ENCODE measurements around the gene SULF2. TPM values are rescaled to one million over a fixed set of nuclear protein-coding genes. Genes with fewer than 3 reads are reported as not detected.

The SULF2 gene
- total and polyA plus RNA-seq, 2 of the 13 experiments (the other 11 are each of a cell fraction or from before 2014, with no cell fraction given): 7.2 to 50.9 TPM

DNA sequence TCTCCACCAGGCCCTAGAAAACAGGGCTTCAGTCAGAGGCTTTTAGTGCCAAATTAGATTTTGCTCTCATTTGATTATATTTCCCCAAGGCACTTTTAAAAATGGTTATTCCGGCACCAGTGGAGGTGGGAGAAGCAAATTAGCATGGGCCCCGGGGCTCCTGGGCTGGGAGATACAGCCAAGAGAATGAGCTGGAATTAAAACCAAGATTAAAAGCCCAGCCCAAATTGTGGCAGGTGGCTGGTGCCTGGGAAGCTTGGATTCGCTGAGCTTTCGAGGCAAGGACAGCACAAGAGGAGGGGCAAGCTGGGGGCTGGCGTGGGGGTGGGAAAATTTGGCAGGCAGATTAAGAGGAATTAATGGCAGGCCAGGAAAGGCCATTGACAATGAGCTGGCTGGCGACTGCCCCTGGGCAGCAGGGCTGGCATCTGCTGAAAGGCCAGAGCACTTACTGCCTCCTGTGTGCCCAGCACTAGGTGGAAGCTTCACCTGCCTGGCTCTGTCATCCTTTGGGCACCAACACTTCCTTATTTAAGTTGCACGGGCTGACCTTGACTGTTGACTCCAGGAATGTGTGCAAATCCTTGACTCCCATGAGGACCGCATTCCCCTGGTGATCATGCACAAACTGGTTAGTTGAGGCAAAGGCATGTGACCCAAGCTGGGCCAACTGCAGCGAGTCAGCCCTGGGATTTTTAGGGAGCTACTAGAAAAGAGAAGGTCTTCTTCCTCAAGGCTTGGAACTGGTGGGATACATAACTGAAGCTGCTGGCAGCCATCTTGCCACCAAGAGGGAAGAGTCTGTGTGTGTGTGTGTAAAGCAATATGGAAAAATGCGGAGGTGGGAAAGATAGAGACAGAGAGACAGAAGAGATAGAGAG lies 76.1 kb downstream of the SULF2 start:
- H3K79me2 ChIP-seq (ENCODE audit: insufficient read depth, low read length): no peaks in the 10 kb centered on the region
- intact Hi-C loops (cut with micrococcal nuclease; ENCODE audit: unreplicated experiment) (no loop called here), in situ Hi-C loops (cut with HindIII; ENCODE audit: extremely low pct_ligation_motif_present, low pct_unique_long_range_greater_than_20kb) (no loop called here)
- no peak overlapping the region for H2AFZ ChIP-seq (ENCODE audit: low read length)
- H3K4me2 ChIP-seq (ENCODE audit: low read depth, low read length): no peak overlapping the region
- ChIA-PET CTCF (ENCODE audit: low intra/inter-chr PET ratio, low total read pairs) (no interaction called here), POLR2A (no interaction called here)
- no peak overlapping the region for H3K27ac ChIP-seq (ENCODE audit: extremely low read length, insufficient read depth, low read length)
- BruUV-seq (replicated peaks): no TSS peak
- no peaks in the 10 kb centered on the region for H3K27me3 ChIP-seq (ENCODE audit: control insufficient read depth in 1 of 2, insufficient read depth in 2 of 2, low read length in 2 of 2)
- peaks cover 66% of the 10 kb centered on the region for H3K4me1 ChIP-seq (ENCODE audit: insufficient read depth, low read length)
- 94% methylated on average over 9 of the region's 10 CpGs for WGBS (ENCODE audit: low lambda C conversion rate)
- H3K4me3 ChIP-seq (replicated peaks in 1 of 3; ENCODE audit: insufficient read depth in 1 of 3, low read depth in 2 of 3, low read length in 3 of 3): no peak overlapping the region
- peak; percentile 57 for DNase-seq (ENCODE audit: low spot score)
- H3K36me3 ChIP-seq (replicated peaks in 1 of 2; ENCODE audit: control insufficient read depth in 1 of 2, insufficient read depth in 2 of 2, low read length in 2 of 2): no peaks in the 10 kb centered on the region
- no peak overlapping the region for H3K9ac ChIP-seq (ENCODE audit: insufficient read depth, low read depth, low read length)
- ATAC-seq: no peak
- H3K9me3 ChIP-seq (ENCODE audit: low read length): no peaks in the 10 kb centered on the region
- FAIRE-seq: no peak
- no peaks in the 10 kb centered on the region for H4K20me1 ChIP-seq (ENCODE audit: insufficient read depth, low read length)
- TF ChIP-seq ZNF550 (CRISPR knock-in tag; IDR thresholded peaks at IDR 0.05; ENCODE audit: borderline replicate concordance) (no peak), RFX3 (CRISPR knock-in tag; IDR thresholded peaks at IDR 0.05) (no peak), ELF3 (CRISPR knock-in tag; IDR thresholded peaks at IDR 0.05) (0 out of 2 replicates have a peak, but pooled peaks have one; percentile 7), KAT2B (IDR thresholded peaks at IDR 0.05; ENCODE audit: borderline replicate concordance, low read depth, low read length) (no peak), SMARCC2 (IDR thresholded peaks at IDR 0.05) (no peak), ZNF33B (CRISPR knock-in tag; IDR thresholded peaks at IDR 0.05) (no peak), ZSCAN30 (CRISPR knock-in tag; IDR thresholded peaks at IDR 0.05) (0 out of 2 replicates have a peak, but pooled peaks have one; percentile 13), ZFP82 (CRISPR knock-in tag; IDR thresholded peaks at IDR 0.05; ENCODE audit: borderline replicate concordance) (no peak), BRCA1 (CRISPR knock-in tag; IDR thresholded peaks at IDR 0.05) (no peak), ZNF253 (CRISPR knock-in tag; IDR thresholded peaks at IDR 0.05; ENCODE audit: borderline replicate concordance) (no peak), ZNF30 (CRISPR knock-in tag; IDR thresholded peaks at IDR 0.05) (0 out of 2 replicates have a peak, but pooled peaks have one; percentile 26)
- TF ChIP-seq, protein P1, sequence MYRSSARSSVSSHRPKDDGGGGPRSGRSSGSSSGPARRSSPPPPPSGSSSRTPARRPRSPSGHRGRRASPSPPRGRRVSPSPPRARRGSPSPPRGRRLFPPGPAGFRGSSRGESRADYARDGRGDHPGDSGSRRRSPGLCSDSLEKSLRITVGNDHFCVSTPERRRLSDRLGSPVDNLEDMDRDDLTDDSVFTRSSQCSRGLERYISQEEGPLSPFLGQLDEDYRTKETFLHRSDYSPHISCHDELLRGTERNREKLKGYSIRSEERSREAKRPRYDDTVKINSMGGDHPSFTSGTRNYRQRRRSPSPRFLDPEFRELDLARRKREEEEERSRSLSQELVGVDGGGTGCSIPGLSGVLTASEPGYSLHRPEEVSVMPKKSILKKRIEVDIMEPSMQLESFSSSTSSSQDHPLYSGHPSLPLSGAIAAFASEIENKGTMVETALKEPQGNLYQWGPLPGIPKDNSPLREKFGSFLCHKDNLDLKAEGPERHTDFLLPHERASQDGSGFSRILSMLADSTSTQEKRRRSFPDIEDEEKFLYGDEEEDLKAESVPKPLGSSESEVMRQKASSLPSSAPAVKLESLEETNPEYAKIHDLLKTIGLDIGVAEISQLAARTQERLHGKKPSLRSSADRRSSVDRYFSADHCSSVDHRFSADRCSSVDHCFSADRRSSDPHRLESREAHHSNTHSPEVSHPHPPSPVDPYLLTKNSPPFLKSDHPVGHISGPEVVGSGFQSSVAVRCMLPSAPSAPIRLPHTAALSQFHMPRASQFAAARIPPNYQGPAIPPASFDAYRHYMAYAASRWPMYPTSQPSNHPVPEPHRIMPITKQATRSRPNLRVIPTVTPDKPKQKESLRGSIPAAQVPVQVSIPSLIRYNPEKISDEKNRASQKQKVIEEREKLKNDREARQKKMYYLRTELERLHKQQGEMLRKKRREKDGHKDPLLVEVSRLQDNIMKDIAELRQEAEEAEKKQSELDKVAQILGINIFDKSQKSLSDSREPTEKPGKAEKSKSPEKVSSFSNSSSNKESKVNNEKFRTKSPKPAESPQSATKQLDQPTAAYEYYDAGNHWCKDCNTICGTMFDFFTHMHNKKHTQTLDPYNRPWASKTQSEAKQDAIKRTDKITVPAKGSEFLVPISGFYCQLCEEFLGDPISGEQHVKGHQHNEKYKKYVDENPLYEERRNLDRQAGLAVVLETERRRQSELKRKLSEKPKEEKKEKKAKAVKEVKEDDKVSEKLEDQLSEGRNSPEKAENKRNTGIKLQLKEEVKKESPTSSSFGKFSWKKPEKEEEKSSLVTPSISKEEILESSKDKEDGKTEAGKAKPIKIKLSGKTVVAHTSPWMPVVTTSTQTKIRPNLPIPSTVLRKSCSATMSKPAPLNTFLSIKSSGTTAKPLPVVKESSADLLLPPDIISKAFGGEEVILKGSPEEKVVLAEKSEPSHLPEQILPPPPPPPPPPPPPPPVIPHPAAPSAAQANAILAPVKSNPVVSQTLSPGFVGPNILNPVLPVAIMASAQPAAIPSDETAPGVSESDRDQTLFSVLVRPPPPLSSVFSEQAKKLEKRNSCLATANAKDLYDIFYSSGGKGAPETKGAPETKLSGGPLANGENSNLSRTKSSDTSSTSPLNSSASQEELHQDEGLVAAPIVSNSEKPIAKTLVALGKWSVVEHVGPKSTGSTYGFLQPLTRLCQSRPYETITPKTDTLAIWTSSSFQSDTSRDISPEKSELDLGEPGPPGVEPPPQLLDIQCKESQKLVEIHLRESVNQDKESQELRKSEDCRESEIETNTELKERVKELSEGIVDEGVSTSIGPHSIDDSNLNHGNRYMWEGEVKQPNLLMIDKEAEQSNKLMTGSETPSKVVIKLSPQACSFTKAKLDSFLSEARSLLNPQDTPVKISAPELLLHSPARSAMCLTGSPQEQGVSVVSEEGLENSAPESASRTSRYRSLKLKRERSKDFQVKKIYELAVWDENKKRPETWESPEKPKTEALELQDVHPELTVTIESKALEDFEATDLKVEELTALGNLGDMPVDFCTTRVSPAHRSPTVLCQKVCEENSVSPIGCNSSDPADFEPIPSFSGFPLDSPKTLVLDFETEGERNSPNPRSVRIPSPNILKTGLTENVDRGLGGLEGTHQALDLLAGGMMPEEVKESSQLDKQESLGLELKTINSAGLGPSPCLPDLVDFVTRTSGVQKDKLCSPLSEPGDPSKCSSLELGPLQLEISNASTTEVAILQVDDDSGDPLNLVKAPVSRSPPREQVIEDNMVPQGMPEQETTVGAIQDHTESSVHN (CRISPR knock-in tag; IDR thresholded peaks at IDR 0.05): 0 out of 2 replicates have a peak, but pooled peaks have one; percentile 45
- TF ChIP-seq, protein P2, sequence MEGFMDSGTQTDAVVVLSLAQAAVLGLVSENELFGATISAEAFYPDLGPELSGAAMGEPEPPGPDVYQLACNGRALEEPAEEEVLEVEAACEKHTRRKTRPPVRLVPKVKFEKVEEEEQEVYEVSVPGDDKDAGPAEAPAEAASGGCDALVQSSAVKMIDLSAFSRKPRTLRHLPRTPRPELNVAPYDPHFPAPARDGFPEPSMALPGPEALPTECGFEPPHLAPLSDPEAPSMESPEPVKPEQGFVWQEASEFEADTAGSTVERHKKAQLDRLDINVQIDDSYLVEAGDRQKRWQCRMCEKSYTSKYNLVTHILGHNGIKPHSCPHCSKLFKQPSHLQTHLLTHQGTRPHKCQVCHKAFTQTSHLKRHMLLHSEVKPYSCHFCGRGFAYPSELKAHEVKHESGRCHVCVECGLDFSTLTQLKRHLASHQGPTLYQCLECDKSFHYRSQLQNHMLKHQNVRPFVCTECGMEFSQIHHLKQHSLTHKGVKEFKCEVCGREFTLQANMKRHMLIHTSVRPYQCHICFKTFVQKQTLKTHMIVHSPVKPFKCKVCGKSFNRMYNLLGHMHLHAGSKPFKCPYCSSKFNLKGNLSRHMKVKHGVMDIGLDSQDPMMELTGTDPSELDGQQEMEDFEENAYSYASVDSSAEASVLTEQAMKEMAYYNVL (CRISPR knock-in tag; IDR thresholded peaks at IDR 0.05; ENCODE audit: borderline replicate concordance): no peak

Data from HepG2 (cell line).